Germinal center (tissue), 1 donor: ENCODE data around the gene SLC7A6OS.

ENCODE experiments used
- DNase-seq: peaks from one replicate; pipeline ENCODE4 v3.0.0; 2012; ENCODE audit warnings: mixed read lengths, low spot score

Gene SLC7A6OS

GRCh38 chr16:68279726-68280558, 30.8 kb downstream of the SLC7A6OS start:
- no peak for DNase-seq

GRCh38 chr16:68276223-68276622, 34.5 kb downstream of the SLC7A6OS start:
- no peak for DNase-seq

GRCh38 chr16:68275611-68276191, 35.0 kb downstream of the SLC7A6OS start:
- DNase-seq = peak; percentile 64

- DNase-seq = no peak
These were observed 36.3 kb downstream of the SLC7A6OS start for GRCh38 chr16:68274441-68274840.

GRCh38 chr16:68273896-68274295, 36.9 kb downstream of the SLC7A6OS start:
- DNase-seq = no peak

GRCh38 chr16:68273459-68273858, 37.3 kb downstream of the SLC7A6OS start:
- DNase-seq = no peak

- DNase-seq = peak; percentile 35
These were observed 38.1 kb downstream of the SLC7A6OS start for GRCh38 chr16:68272507-68273209.

- no peak for DNase-seq
These were observed 40.4 kb downstream of the SLC7A6OS start for GRCh38 chr16:68270353-68270752.

GRCh38 chr16:68269793-68270192, 41.0 kb downstream of the SLC7A6OS start:
- DNase-seq = no peak

- no peak for DNase-seq
These were observed 42.9 kb downstream of the SLC7A6OS start for GRCh38 chr16:68267612-68268405.

GRCh38 chr16:68265078-68265920, 45.4 kb downstream of the SLC7A6OS start:
- DNase-seq = peak; percentile 38

- peak; percentile 87 for DNase-seq
These were observed 46.3 kb downstream of the SLC7A6OS start, which contains the start of gene SLC7A6 for GRCh38 chr16:68264128-68265077. SLC7A6 (plus strand) TSS chr16:68264526; CDS start chr16:68274727, 10,201 bp downstream.

- no peak for DNase-seq
These were observed 47.1 kb downstream of the SLC7A6OS start for GRCh38 chr16:68263559-68264127.

GRCh38 chr16:68259007-68259825, 51.5 kb downstream of the SLC7A6OS start:
- DNase-seq = no peak

- DNase-seq = no peak
These were observed 52.6 kb downstream of the SLC7A6OS start for GRCh38 chr16:68257906-68258800.

- peak; percentile 87 for DNase-seq
These were observed 53.4 kb downstream of the SLC7A6OS start for GRCh38 chr16:68257251-68257905.

GRCh38 chr16:68255712-68256111, 55.0 kb downstream of the SLC7A6OS start:
- DNase-seq = no peak
